Measurements from ENCODE around the gene PTH1R. TPM values are rescaled to one million over a fixed set of nuclear protein-coding genes. Genes with fewer than 3 reads are reported as not detected.

Gene PTH1R
- not detected for polyA plus RNA-seq

GRCh38 chr3:46877406-46878125 is at the start of gene PTH1R:
TSS of gene PTH1R (plus strand) at chr3:46877721. CDS start at chr3:46883560, 5,839 bp downstream.
- H3K4me3 Mint-ChIP-seq, result peak within 1 kb of the TSS in 2 of 5 donors; percentile 33 to 44
- H3K27ac Mint-ChIP-seq, result no peak within 1 kb of the TSS
- H3K27me3 Mint-ChIP-seq (ENCODE audit: low read depth in 3 of 3), result peaks cover 4 to 15% (median 14%) of the 10 kb centered on the region in 3 donors
- no peak for DNase-seq
- H3K9me3 Mint-ChIP-seq, result no peaks in the 10 kb centered on the region
- H3K36me3 Mint-ChIP-seq, result peaks cover 0 to 3% (median 3%) of the 10 kb centered on the region in 3 donors
- H3K4me1 Mint-ChIP-seq, result peaks cover 27 to 30% of the 10 kb centered on the region in 2 donors

- peak overlapping the region; percentile 41 to 87 (median 77) for H3K27ac Mint-ChIP-seq
- H3K9me3 Mint-ChIP-seq, result no peaks in the 10 kb centered on the region
- peak overlapping the region in 1 of 5 donors; percentile 27 for H3K4me3 Mint-ChIP-seq
- peaks cover 0 to 4% (median 3%) of the 10 kb centered on the region in 3 donors for H3K27me3 Mint-ChIP-seq (ENCODE audit: low read depth in 3 of 3)
- H3K36me3 Mint-ChIP-seq, result no peaks in the 10 kb centered on the region
- DNase-seq, result peak; percentile 59 to 66 (median 60)
- peaks cover 19 to 32% of the 10 kb centered on the region in 2 donors for H3K4me1 Mint-ChIP-seq
These were observed 47.8 kb upstream of the PTH1R start for GRCh38 chr3:46829699-46830208.

GRCh38 chr3:46830801-46831200 is 46.7 kb upstream of the PTH1R start:
- peaks cover 19 to 32% of the 10 kb centered on the region in 2 donors for H3K4me1 Mint-ChIP-seq

GRCh38 chr3:46831316-46831715 is 46.2 kb upstream of the PTH1R start:
- H3K4me1 Mint-ChIP-seq, result peaks cover 19 to 32% of the 10 kb centered on the region in 2 donors
- H3K4me3 Mint-ChIP-seq, result no peak overlapping the region
- H3K27ac Mint-ChIP-seq, result peak overlapping the region in 1 of 6 donors; percentile 87
- DNase-seq, result no peak
- peaks cover 0 to 3% (median 2%) of the 10 kb centered on the region in 3 donors for H3K27me3 Mint-ChIP-seq (ENCODE audit: low read depth in 3 of 3)
- no peaks in the 10 kb centered on the region for H3K9me3 Mint-ChIP-seq
- H3K36me3 Mint-ChIP-seq, result no peaks in the 10 kb centered on the region

More at GRCh38 chr3:46830801-46831200, 46.7 kb upstream of the PTH1R start:
- peaks cover 0 to 4% (median 3%) of the 10 kb centered on the region in 3 donors for H3K27me3 Mint-ChIP-seq (ENCODE audit: low read depth in 3 of 3)
- no peaks in the 10 kb centered on the region for H3K9me3 Mint-ChIP-seq
- H3K4me3 Mint-ChIP-seq, result no peak overlapping the region
- no peak for DNase-seq
- peak overlapping the region in 3 of 6 donors; percentile 21 to 87 (median 71) for H3K27ac Mint-ChIP-seq
- H3K36me3 Mint-ChIP-seq, result no peaks in the 10 kb centered on the region

- no peak overlapping the region for H3K27ac Mint-ChIP-seq
- H3K4me3 Mint-ChIP-seq, result no peak overlapping the region
- H3K36me3 Mint-ChIP-seq, result no peaks in the 10 kb centered on the region
- H3K27me3 Mint-ChIP-seq (ENCODE audit: low read depth in 3 of 3), result peaks cover 0 to 3% (median 0%) of the 10 kb centered on the region in 3 donors
- DNase-seq, result no peak
- no peaks in the 10 kb centered on the region for H3K9me3 Mint-ChIP-seq
- H3K4me1 Mint-ChIP-seq, result peaks cover 19 to 32% of the 10 kb centered on the region in 2 donors
These were observed 45.7 kb upstream of the PTH1R start for GRCh38 chr3:46831841-46832240.

GRCh38 chr3:46833346-46834300 is 43.9 kb upstream of the PTH1R start:
- Mint-ChIP-seq H3K27me3 (ENCODE audit: low read depth in 3 of 3) (peaks cover 0 to 3% (median 3%) of the 10 kb centered on the region in 3 donors), H3K27ac (no peak overlapping the region), H3K4me3 (no peak overlapping the region), H3K4me1 (peaks cover 15 to 19% of the 10 kb centered on the region in 2 donors), H3K9me3 (peaks cover 0 to 13% (median 6%) of the 10 kb centered on the region in 6 donors), H3K36me3 (peaks cover 4 to 13% (median 4%) of the 10 kb centered on the region in 3 donors)
- DNase-seq, result no peak

- Mint-ChIP-seq H3K36me3 (peaks cover 11 to 20% (median 12%) of the 10 kb centered on the region in 3 donors), H3K27ac (no peak overlapping the region), H3K4me3 (no peak overlapping the region), H3K4me1 (peaks cover 3 to 6% of the 10 kb centered on the region in 2 donors), H3K27me3 (ENCODE audit: low read depth in 3 of 3) (peaks cover 3 to 5% (median 3%) of the 10 kb centered on the region in 3 donors), H3K9me3 (peaks cover 5 to 24% (median 14%) of the 10 kb centered on the region in 6 donors)
- DNase-seq, result no peak
These were observed 42.5 kb upstream of the PTH1R start for GRCh38 chr3:46835054-46835453.

- H3K4me3 Mint-ChIP-seq, result no peak overlapping the region
- H3K36me3 Mint-ChIP-seq, result peaks cover 11 to 22% (median 15%) of the 10 kb centered on the region in 3 donors
- DNase-seq, result no peak
- H3K9me3 Mint-ChIP-seq, result peaks cover 5 to 27% (median 18%) of the 10 kb centered on the region in 6 donors
- peaks cover 3 to 5% (median 3%) of the 10 kb centered on the region in 3 donors for H3K27me3 Mint-ChIP-seq (ENCODE audit: low read depth in 3 of 3)
- H3K27ac Mint-ChIP-seq, result no peak overlapping the region
- H3K4me1 Mint-ChIP-seq, result peaks cover 0 to 1% of the 10 kb centered on the region in 2 donors
These were observed 42.0 kb upstream of the PTH1R start for GRCh38 chr3:46835491-46835890.

GRCh38 chr3:46838301-46838700 is 39.2 kb upstream of the PTH1R start:
- Mint-ChIP-seq H3K9me3 (peaks cover 14 to 42% (median 30%) of the 10 kb centered on the region in 6 donors), H3K27me3 (ENCODE audit: low read depth in 3 of 3) (peaks cover 3 to 5% (median 5%) of the 10 kb centered on the region in 3 donors), H3K4me3 (no peak overlapping the region), H3K36me3 (peaks cover 15 to 27% (median 16%) of the 10 kb centered on the region in 3 donors), H3K27ac (no peak overlapping the region), H3K4me1 (no peaks in the 10 kb centered on the region)
- no peak for DNase-seq

- H3K4me3 Mint-ChIP-seq, result no peak overlapping the region
- peaks cover 14 to 42% (median 30%) of the 10 kb centered on the region in 6 donors for H3K9me3 Mint-ChIP-seq
- H3K27me3 Mint-ChIP-seq (ENCODE audit: low read depth in 3 of 3), result peaks cover 3 to 5% (median 5%) of the 10 kb centered on the region in 3 donors
- no peak for DNase-seq
- no peak overlapping the region for H3K27ac Mint-ChIP-seq
- H3K36me3 Mint-ChIP-seq, result peaks cover 15 to 27% (median 16%) of the 10 kb centered on the region in 3 donors
- H3K4me1 Mint-ChIP-seq, result peaks cover 2 to 6% of the 10 kb centered on the region in 2 donors
These were observed 37.0 kb upstream of the PTH1R start for GRCh38 chr3:46840491-46840890.

- no peak for DNase-seq
- Mint-ChIP-seq H3K36me3 (peaks cover 11 to 15% (median 13%) of the 10 kb centered on the region in 3 donors), H3K9me3 (peaks cover 14 to 33% (median 26%) of the 10 kb centered on the region in 6 donors), H3K27ac (no peak overlapping the region), H3K27me3 (ENCODE audit: low read depth in 3 of 3) (peaks cover 2 to 5% (median 3%) of the 10 kb centered on the region in 3 donors), H3K4me3 (no peak overlapping the region), H3K4me1 (peaks cover 4 to 6% of the 10 kb centered on the region in 2 donors)
These were observed 34.0 kb upstream of the PTH1R start for GRCh38 chr3:46843508-46843907.

GRCh38 chr3:46844397-46844796 is 33.1 kb upstream of the PTH1R start:
- no peak for DNase-seq
- H3K36me3 Mint-ChIP-seq, result peaks cover 5 to 8% (median 6%) of the 10 kb centered on the region in 3 donors
- peak overlapping the region in 5 of 6 donors; percentile 3 to 68 (median 48) for H3K27ac Mint-ChIP-seq
- peaks cover 4 to 5% (median 4%) of the 10 kb centered on the region in 3 donors for H3K27me3 Mint-ChIP-seq (ENCODE audit: low read depth in 3 of 3)
- peaks cover 10 to 24% (median 19%) of the 10 kb centered on the region in 6 donors for H3K9me3 Mint-ChIP-seq
- peak overlapping the region; percentile 15 to 83 (median 81) for H3K4me3 Mint-ChIP-seq
- peaks cover 4 to 6% of the 10 kb centered on the region in 2 donors for H3K4me1 Mint-ChIP-seq

GRCh38 chr3:46844881-46845312 is 32.6 kb upstream of the PTH1R start:
- no peak for DNase-seq
- peaks cover 4 to 8% (median 4%) of the 10 kb centered on the region in 3 donors for H3K36me3 Mint-ChIP-seq
- peak overlapping the region in 4 of 6 donors; percentile 3 to 68 (median 48) for H3K27ac Mint-ChIP-seq
- peak overlapping the region; percentile 73 to 85 (median 82) for H3K4me3 Mint-ChIP-seq
- peaks cover 4 to 6% of the 10 kb centered on the region in 2 donors for H3K4me1 Mint-ChIP-seq
- peaks cover 2 to 5% (median 2%) of the 10 kb centered on the region in 3 donors for H3K27me3 Mint-ChIP-seq (ENCODE audit: low read depth in 3 of 3)
- peaks cover 9 to 21% (median 17%) of the 10 kb centered on the region in 6 donors for H3K9me3 Mint-ChIP-seq
